HG03196 (cell line): ENCODE results near the gene NDC80.

Experiments used
- ATAC-seq: cut with Tn5 transposase; IDR thresholded peaks from one replicate; pipeline ENCODE4 v1.9.1; 2021; ENCODE audit not compliant: unreplicated experiment

The NDC80 gene

GRCh38 chr18:2662990-2663389 is 91.6 kb downstream of the NDC80 start:
- ATAC-seq, result no peak
